ENCODE measurements around the gene RBM20.

DNA sequence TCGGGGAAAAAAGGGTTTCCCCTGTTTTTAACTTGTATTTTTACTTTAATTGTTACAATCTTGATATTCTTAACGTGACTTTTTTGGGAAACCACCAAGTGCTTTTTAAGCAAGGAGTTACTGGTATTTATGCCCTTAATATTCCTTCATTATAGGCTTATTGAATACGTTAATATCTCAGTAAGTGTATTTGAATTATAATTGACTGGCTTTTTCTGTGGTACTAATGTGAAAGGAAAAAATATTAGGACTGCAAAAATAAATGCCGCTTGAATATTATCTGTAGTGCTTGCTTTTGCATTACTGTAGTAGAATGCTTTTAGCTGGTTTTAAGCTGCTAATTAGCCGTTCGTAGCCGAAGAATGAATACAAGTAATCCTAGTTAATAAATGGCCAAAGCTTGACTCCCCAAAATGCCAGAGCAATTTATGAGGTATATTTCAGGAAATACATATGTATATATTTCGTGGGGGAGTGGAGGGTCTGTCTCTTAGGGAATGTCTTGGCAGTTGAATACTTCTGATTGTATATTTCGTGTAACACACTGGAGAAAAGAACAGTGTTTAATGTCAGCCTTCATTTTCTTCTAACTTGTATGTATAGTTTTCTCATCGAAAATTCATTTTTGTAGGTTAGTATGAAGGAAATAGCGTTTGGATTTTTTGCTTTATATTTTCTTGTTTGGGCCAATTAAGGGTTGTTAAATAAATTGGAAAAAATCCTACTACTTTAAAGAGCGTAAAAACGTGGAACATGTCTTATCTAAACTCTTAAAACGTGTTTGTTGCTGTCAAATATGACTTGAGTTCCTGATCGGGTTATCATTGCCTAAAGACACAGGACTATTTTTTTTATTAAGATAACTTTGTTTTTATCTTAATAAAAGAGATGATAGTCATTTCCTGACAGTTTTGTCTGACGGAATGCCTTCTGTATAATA, 229.1 kb downstream of the RBM20 start:
- TF ChIP-seq, protein P1, sequence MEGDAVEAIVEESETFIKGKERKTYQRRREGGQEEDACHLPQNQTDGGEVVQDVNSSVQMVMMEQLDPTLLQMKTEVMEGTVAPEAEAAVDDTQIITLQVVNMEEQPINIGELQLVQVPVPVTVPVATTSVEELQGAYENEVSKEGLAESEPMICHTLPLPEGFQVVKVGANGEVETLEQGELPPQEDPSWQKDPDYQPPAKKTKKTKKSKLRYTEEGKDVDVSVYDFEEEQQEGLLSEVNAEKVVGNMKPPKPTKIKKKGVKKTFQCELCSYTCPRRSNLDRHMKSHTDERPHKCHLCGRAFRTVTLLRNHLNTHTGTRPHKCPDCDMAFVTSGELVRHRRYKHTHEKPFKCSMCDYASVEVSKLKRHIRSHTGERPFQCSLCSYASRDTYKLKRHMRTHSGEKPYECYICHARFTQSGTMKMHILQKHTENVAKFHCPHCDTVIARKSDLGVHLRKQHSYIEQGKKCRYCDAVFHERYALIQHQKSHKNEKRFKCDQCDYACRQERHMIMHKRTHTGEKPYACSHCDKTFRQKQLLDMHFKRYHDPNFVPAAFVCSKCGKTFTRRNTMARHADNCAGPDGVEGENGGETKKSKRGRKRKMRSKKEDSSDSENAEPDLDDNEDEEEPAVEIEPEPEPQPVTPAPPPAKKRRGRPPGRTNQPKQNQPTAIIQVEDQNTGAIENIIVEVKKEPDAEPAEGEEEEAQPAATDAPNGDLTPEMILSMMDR (IDR thresholded peaks at IDR 0.05) = no peak
- TF ChIP-seq POLR2A (IDR thresholded peaks at IDR 0.05) = no peak

Data from adrenal gland (tissue), 5 donors.